ENCODE measurements around the gene MRPL18.
"Not testable (repeated sequence)": the region's sequence is repeated elsewhere in the genome, so short reads cannot be mapped to it uniquely, and the experiment has no call there.

Gene MRPL18

GRCh38 chr6:159790149-159790955, at the start of gene MRPL18:
MRPL18 (plus strand) TSS chr6:159790467; CDS start chr6:159790588, 121 bp downstream.
- DNase-seq = peak; percentile 96

DNA sequence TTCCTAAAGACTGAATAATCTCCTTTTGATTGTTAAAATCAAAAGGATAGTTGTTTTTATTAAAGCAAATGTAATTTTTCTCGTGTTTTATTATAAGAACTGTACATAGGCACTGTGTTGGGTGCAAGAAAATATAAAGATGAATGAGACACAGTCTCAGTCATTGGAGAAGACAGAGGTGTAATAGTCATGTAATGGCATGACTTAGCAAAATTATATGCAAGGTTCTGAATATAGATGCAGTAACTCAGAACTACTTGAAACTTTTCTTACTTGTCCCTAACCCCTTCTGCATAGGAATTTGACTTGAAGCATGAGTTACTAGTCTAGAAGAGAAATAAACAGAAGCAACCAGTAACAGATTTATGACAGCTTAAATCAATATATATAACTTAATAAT, 48.1 kb upstream of the MRPL18 start:
- DNase-seq = no peak

DNA sequence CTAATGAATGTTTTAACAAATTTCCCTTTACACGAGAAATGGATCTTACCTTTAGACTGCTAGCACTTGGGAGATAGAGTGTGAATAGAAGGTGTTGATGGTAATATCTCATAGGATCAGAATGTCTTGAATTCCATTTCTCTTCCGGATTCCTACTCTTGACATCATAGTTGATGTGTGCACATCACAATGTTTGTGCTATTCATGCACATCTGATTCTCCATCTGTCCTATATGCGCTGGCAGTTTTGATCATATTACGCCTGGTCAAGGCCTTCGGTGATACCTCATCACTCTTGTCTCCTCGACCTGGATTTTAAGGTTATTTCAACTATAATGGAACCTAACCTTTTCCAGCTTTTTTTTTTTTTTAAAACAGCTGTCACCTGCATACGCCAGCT, 45.2 kb upstream of the MRPL18 start:
- no peak for DNase-seq

DNA sequence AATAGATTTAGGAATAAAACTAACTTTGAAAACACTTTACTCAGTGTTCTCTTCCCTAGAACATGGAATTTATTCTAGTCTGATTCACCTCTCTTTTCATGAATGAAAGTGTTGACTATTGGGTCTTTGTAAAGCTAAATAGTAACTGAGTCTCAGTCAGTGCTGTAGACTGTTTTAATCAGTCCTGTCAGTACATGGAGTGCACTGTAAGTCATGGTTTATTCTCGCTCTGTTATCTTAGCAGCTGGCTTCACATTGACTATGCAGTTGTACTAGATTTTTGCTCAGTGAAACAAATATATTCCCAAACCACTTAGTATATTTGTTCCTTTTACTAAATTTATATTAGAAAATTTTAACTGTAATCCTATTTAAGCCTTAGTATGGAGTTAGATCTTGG, 43.5 kb upstream of the MRPL18 start:
- DNase-seq = no peak

- DNase-seq = not testable (repeated sequence)
These were observed 42.1 kb upstream of the MRPL18 start for GRCh38 chr6:159748127-159748526.

DNA sequence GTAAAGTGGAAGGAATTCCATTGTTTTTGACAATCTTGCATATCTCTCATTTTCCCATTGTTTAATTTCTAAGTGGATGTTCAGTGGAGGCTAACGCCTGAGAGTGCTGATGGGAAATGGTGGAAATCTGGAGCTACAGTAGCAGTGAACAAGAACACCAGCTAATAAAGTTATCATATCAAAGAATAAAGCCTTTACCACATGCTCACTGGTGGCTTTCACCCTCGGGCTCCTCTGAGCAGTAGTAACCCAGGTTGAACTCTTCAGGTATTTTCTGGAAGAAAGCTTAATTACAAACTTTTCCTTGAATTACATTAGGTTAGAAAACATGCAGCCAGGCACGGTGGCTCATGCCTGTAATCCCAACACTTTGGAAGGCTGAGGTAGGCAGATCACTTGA, 38.8 kb upstream of the MRPL18 start:
- no peak for DNase-seq

GRCh38 chr6:159753081-159753872, 37.0 kb upstream of the MRPL18 start:
- DNase-seq = no peak

DNA sequence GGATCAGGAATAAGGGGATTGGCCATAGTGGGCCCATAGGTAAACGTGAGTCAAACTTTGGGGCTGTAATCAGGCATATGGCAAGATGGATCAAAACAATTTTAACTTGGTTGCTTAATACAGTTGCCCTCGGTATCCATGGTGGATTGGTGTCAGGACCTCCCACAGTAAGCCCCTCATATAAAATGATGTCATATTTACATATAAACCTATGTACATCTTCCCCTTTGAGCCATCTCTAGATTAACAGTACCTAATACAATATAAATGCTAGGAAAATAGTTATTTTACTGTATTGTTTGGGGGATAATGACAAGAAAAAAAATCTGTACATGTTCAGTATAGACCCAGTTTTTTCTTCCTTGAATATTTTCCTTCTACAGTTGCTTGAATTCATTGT, 35.9 kb upstream of the MRPL18 start:
- DNase-seq = no peak

DNA sequence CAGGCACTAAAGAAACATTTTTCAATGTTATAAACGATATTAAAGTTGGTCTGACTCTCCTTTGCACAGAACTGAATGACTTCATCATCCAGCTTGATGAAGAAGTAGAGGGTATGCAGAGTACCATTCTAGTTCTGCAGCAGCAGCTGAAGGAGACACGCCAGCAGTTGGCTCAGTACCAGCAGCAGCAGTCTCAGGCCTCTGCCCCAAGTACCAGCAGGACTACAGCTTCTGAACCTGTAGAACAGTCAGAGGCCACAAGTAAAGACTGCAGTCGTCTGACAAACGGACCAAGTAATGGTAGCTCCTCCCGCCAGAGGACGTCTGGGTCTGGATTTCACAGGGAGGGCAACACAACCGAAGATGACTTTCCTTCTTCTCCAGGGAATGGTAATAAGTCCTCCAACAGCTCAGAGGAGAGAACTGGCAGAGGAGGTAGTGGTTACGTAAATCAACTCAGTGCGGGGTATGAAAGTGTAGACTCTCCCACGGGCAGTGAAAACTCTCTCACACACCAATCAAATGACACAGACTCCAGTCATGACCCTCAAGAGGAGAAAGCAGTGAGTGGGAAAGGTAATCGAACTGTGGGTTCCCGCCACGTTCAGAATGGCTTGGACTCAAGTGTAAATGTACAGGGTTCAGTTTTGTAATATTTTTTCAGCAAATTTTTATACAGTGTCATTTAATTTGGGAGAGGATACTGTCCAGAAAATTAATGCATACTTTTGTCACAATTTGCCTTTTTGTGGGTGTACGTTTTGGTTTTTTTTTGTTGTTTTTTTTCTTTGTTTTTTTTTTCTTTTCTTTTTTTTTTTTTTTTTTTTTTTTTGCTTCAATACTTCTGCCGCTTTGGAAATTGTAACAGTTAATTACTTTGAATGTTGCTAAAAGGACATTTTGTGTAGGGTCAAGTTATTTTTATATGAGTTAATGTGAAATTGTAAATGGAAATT, 35.0 kb upstream of the MRPL18 start:
- DNase-seq = no peak

GRCh38 chr6:159756508-159756907, 33.8 kb upstream of the MRPL18 start:
- peak; percentile 26 for DNase-seq

DNA sequence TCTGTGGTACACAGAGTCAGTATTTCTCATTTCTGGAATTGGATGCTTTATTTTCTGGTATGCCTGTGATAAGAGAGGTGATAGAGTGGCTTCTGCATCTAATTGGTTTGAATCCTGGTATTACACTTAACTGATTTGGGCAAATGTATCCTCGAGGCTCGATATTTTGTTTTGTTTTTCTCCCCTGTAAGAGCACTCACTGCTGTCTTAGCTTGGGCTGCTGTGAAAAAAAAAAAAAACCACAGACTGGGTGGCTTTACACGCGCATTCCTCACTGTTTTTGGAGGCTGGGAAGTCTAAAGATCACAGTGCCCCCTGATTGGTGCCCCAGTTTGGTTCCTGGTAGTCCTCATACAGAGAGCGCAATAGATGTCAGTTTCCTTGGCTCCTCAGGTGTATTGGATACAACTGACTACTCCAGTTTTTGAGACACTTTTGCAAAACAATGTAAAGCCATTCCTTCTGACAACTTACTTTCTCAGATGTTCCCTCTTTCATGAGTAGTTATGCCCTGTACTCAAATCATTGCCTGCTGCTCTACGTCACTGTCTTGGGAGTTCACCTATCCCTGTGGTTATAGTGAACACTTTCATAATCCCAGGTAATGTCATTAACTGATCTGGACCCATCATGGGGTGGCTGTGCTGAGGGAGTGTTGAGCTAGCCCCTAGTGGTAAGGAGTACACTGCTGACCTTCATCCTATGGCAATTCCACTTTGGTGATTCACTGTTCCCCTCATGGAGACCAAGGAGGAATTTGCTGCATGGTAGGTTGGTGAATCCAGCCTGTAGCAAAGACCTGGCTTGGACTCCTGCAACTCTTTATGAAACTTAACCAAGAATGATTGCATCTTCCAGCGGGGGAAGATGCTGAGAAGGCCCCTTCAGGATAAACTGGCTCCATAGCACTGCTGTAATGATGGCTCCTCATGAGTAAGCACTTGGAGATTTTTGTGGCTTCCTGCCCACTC, 32.0 kb upstream of the MRPL18 start:
- peak; percentile 6 for DNase-seq

DNA sequence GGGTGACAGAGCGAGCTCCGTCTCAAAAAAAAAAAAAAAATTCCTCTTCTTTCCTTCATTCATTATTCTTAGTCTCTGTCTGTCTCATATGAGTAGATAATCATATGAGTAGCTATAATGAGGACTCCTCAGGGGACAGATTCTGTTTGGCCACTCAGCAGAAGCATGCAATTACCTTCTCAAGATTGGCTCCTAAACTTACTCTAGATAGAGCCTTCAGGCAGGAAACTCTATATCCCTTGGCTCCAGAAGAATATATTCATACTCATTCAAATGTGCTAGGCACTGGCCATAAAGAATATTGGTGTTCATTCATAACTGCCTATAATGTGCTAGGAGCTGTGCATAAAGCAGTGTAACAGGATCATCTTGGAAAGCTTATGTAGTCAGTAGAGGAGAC, 30.6 kb upstream of the MRPL18 start:
- peak; percentile 9 for DNase-seq

DNA sequence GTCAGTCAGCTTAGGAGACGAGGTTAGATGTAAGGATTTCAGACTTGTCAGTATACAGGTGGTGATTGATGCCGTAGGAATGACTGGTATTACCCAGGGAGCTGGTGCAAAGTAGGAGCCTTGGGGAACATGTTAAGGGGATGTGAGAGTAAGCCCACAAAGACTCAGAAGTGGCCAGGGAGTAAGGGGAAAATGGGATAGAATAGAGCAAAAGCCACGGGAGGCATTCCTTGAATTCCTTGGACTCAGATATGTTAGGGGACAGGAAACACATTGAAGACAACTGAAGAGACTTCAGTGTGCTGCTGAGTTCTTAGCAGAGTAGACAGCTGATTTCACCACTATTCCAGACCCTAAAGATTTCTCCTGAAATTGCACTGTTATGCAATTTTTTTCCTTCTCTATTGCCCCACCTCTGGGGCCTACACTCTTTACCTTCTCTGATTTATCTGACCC, 29.6 kb upstream of the MRPL18 start:
- peak; percentile 7 for DNase-seq

DNA sequence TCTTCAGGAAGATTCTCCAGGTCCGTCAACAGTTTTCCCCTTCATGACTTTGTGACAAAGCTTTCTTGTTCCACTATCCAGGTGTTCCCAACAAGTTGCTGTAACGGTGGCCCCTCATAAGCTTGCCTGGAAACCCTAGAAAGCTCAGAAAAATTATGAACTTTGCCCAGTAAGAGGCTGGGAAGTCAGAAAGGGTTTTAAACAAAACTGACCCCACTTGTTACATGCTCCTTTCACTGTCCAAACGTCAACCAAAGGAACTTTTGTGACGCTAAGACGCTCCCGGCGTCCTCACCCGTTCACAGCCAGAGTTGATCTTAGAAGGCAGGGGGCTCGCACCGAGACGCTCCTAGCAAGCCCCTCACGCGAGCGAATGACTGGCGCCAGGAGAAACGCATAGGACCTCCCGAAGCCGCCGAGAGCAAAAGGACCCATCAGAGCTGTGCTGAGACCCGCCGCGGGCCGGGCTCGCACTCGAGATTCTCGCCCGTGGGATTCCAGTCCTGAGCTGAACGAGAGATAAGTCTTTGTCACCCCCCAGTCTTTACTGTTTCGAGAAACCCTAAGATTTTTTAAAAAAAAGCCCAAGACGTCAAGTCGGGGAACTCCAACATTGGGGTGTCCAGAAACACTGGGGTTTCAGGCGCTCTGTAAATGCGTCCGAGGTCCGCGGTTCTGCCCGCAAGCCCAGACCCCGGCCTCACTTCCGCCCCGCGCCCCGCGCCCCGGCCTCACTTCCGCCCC, 29.0 kb upstream of the MRPL18 start:
- peak; percentile 60 for DNase-seq

DNA sequence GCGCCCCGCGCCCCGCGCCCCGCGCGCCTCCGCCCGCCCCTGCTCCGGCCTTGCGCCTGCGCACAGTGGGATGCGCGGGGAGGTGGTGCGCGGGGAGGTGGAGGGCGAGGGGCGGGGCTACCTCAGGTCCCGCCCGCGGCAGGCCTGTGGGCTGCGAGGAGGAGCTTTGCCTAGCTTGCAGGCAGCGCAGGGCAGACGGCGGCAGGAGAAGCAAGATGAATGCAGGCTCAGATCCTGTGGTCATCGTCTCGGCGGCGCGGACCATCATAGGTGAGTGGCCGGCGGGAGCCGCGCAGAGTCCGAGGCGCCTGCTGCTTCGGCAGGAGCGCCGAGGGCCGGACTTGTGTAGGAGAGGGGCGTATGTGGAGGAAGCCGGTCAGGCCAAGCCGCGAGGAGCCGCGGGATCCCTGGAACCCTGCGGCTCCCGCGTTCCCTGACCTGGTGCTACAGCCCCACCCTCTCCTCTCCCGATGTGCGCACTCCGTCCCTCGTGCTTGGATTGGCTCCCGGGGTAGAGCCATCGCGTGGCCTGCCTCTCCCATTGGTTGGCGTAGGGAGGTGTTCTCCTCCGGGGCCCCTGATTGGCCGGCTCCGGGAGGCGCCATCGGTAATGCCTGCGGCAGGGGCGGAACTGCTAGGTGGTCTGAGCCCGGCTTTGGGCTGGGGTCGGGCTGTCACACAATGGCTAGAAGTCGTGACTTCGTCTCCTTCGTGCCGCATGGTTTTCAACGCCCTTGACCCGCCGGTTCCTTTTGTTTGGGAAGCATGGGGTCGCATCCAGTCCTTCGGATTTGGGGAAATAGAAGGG, 28.2 kb upstream of the MRPL18 start, which contains the start of gene ACAT2:
Gene ACAT2, plus strand, starts transcription at position 173 of the 808 bp plus-strand sequence. Its CDS starts 43 bp downstream, at position 216.
- peak; percentile 97 for DNase-seq

GRCh38 chr6:159762681-159763293, 27.5 kb upstream of the MRPL18 start:
- peak; percentile 45 for DNase-seq

DNA sequence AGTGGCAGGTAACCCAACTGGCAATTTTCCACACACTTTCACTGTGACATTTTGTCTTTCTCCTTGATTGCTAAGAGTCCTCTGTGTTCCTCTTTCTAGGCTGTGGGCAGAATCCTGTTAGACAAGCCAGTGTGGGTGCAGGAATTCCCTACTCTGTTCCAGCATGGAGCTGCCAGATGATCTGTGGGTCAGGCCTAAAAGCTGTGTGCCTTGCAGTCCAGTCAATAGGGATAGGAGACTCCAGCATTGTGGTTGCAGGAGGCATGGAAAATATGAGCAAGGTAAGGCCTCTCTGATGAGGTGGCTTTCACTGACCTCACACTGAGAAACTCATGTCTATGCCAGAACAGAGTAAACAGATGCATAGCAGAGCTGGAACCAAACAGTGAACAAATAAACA, 23.4 kb upstream of the MRPL18 start:
- no peak for DNase-seq

DNA sequence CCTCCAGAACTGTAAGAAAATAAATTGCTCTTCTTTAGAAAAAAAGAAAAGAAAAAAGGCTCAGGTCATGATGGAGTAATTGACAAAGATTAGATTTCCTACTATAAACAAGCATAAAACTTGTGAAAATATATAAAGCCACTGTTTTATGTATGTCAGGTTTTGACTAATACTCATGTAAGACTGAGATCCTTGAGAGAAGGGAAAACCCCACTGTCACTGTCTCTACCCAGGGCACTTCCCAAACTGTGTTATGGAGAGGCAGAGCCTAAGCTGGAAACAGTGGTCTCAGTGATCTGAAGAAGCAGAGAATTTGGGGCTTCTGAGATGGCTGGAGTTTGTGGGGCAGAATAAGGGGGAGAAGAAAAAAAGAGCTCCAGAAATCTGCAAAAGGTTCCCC, 20.8 kb upstream of the MRPL18 start:
- DNase-seq = no peak

DNA sequence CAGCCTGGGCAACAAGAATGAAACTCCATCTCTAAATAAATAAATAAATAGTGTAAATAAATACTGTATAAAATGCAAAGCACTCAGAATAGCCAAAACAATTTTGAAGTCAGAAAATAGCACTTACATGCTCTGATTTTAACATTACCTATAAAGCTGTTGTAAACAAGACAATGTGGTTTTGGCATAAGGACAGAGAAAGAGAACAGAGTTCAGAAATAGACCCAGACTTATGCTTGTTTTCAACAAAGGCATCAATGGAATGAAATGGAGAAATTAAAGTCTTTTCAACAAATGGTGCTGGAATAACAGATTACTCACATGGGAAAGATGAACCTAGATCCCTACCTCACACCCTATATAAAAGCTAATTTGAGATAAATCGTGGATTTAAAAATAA, 18.1 kb upstream of the MRPL18 start:
- no peak for DNase-seq
